ENCODE results near the gene RASGRF1. TPM values are rescaled to one million over a fixed set of nuclear protein-coding genes. Genes with fewer than 3 reads are reported as not detected.

The RASGRF1 gene
- total RNA-seq, 1 donor from 2014 or later = not detected

GRCh38 chr15:78916088-78916487 is 174.5 kb downstream of the RASGRF1 start:
- intact Hi-C loops (cut with micrococcal nuclease) = loop anchor here (10.0 kb wide), 1 partner anchor 269 kb away; no protein-coding TSS in a partner anchor

DNA sequence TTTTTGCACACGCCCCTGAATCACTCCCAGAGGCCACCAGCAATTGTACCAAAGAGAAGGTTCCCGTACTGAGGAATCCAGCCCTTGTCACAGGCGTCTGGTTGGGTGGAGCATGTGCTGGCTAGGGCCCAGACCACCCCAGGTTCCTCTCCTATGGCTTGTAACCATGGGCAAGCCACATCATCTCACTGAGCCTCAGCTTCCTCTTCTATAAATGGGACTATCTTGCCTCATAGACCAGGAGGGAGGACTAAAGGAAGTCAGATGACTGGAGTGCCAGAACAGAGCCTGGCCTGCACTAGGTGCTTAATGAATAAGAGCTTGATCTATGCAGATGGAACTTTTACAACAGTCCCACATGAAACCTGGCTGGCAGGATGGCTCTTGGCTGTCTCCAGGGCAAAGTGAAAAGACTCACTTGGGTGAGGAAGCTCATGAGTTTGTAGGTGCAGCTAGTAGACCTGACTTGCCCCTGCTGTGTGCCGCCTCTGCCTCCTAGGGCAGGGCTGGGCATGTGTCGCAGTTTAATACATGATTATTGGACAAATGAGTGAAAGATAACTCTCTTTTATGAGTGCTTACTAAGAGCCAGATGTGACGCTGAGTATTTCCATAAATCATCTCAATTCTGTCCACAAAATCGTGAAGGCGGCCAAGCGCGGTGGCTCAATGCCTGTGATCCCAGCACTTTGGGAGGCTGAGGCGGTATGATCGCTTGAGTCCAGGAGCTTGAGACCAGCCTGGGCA is 175.1 kb downstream of the RASGRF1 start:
- intact Hi-C loops (cut with micrococcal nuclease) = loop anchor here (10.0 kb wide), 1 partner anchor 269 kb away; no protein-coding TSS in a partner anchor

- intact Hi-C loops (cut with micrococcal nuclease) = loop anchor here (10.0 kb wide), 1 partner anchor 271 kb away; no protein-coding TSS in a partner anchor
These were observed 176.4 kb downstream of the RASGRF1 start for GRCh38 chr15:78914027-78914764.

- intact Hi-C loops (cut with micrococcal nuclease) = loop anchor here (10.0 kb wide), 1 partner anchor 272 kb away; no protein-coding TSS in a partner anchor
These were observed 177.6 kb downstream of the RASGRF1 start for GRCh38 chr15:78913012-78913411.

GRCh38 chr15:78912316-78912715 is 178.3 kb downstream of the RASGRF1 start:
- intact Hi-C loops (cut with micrococcal nuclease) = loop anchor here (10.0 kb wide), 1 partner anchor 272 kb away; no protein-coding TSS in a partner anchor

- intact Hi-C loops (cut with micrococcal nuclease) = loop anchor here (2.0 to 10.0 kb wide), 2 partner anchors 71 to 275 kb away; no protein-coding TSS in a partner anchor
These were observed 180.3 kb downstream of the RASGRF1 start for GRCh38 chr15:78910271-78910670.

Other genes with a start within 250 kb of the RASGRF1 start
- gene MORF4L1, start 217.9 kb downstream of the RASGRF1 start, total RNA-seq = 265 and 269 TPM in 2 replicates
- 80.6 and 83.5 TPM in 2 replicates for gene CTSH, start 145.7 kb downstream of the RASGRF1 start, total RNA-seq
- gene ANKRD34C, start 191.9 kb upstream of the RASGRF1 start, total RNA-seq = not detected in 2 replicates
- 41.2 and 41.4 TPM in 2 replicates for gene TMED3, start 220.3 kb upstream of the RASGRF1 start, total RNA-seq

All from T-helper 2 cell treated with Interferon-gamma antibody and Interleukin-4, amounts not matched to agents 100 ng/mL and 5 ng/mL, for 36 hours (primary cell).